Measurements from ENCODE around the gene PTBP1.

DNA sequence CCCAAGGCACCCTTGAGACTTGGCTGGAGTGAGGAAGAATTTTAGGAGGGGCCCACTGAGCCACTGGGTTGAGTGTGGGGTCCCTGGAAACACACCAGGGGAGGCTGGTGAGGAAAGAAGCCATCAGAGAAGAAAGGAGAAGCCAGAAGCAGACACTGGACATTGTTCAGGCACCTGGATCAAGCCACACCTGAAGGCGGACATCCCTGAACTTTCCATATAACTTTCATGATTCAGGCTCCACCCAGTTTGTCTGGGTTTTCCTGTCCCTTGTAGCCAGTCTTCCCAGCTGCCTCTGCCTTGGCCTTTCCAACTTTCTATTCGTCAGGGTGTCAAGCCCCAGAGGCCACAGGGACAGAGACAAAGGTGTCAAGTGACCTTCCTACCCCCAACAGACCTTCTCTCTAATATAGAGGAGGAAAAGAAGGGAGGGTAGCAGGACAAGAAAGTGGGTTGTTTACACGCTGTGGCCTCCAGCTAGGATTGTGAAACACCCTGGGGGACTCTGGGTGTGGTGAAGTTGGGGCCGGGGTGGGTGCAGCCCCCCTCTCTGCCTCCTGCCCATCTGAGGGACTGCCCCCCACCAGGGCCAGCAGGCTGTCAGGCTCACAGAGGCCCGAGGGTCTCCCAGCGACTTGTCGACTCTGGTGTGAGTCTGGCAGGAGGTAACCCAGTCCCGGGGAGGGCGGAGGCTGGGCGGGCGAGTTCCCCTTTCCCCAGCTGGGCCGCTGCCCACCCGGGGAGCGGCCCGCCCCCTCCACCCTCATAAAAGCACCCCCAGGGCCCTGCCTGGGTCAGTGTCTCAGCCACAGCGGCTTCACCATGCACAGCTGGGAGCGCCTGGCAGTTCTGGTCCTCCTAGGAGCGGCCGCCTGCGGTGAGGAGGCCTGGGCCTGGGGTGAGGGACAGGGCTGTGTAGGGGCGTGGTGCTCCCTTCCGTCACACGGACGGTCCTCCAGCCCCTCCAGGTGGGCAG lies 61.9 kb downstream of the PTBP1 start, which contains the start of gene CFD:
- TF ChIP-seq, protein P1, sequence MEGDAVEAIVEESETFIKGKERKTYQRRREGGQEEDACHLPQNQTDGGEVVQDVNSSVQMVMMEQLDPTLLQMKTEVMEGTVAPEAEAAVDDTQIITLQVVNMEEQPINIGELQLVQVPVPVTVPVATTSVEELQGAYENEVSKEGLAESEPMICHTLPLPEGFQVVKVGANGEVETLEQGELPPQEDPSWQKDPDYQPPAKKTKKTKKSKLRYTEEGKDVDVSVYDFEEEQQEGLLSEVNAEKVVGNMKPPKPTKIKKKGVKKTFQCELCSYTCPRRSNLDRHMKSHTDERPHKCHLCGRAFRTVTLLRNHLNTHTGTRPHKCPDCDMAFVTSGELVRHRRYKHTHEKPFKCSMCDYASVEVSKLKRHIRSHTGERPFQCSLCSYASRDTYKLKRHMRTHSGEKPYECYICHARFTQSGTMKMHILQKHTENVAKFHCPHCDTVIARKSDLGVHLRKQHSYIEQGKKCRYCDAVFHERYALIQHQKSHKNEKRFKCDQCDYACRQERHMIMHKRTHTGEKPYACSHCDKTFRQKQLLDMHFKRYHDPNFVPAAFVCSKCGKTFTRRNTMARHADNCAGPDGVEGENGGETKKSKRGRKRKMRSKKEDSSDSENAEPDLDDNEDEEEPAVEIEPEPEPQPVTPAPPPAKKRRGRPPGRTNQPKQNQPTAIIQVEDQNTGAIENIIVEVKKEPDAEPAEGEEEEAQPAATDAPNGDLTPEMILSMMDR (conservative IDR thresholded peaks at IDR 0.05; ENCODE audit: low read depth in 2 of 2), result no peak
- TF ChIP-seq EZH2 (IDR thresholded peaks at IDR 0.05; ENCODE audit: low read depth, unreplicated experiment) (no peak), JUNB (IDR thresholded peaks at IDR 0.05; ENCODE audit: unreplicated experiment) (no peak), POLR2AphosphoS5 (IDR thresholded peaks at IDR 0.05; ENCODE audit: low read depth) (no peak), CREB1 (CRISPR knock-in tag; IDR thresholded peaks at IDR 0.05; ENCODE audit: low read depth) (no peak), EZH2phosphoT487 (IDR thresholded peaks at IDR 0.05; ENCODE audit: unreplicated experiment) (no peak), NANOG (IDR thresholded peaks at IDR 0.05; ENCODE audit: borderline replicate concordance) (no peak), ZNF114 (CRISPR knock-in tag; IDR thresholded peaks at IDR 0.05) (no peak)
- TF ChIP-seq, protein P2, sequence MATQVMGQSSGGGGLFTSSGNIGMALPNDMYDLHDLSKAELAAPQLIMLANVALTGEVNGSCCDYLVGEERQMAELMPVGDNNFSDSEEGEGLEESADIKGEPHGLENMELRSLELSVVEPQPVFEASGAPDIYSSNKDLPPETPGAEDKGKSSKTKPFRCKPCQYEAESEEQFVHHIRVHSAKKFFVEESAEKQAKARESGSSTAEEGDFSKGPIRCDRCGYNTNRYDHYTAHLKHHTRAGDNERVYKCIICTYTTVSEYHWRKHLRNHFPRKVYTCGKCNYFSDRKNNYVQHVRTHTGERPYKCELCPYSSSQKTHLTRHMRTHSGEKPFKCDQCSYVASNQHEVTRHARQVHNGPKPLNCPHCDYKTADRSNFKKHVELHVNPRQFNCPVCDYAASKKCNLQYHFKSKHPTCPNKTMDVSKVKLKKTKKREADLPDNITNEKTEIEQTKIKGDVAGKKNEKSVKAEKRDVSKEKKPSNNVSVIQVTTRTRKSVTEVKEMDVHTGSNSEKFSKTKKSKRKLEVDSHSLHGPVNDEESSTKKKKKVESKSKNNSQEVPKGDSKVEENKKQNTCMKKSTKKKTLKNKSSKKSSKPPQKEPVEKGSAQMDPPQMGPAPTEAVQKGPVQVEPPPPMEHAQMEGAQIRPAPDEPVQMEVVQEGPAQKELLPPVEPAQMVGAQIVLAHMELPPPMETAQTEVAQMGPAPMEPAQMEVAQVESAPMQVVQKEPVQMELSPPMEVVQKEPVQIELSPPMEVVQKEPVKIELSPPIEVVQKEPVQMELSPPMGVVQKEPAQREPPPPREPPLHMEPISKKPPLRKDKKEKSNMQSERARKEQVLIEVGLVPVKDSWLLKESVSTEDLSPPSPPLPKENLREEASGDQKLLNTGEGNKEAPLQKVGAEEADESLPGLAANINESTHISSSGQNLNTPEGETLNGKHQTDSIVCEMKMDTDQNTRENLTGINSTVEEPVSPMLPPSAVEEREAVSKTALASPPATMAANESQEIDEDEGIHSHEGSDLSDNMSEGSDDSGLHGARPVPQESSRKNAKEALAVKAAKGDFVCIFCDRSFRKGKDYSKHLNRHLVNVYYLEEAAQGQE (IDR thresholded peaks at IDR 0.05; ENCODE audit: unreplicated experiment), result no peak
- TF ChIP-seq, protein P3, sequence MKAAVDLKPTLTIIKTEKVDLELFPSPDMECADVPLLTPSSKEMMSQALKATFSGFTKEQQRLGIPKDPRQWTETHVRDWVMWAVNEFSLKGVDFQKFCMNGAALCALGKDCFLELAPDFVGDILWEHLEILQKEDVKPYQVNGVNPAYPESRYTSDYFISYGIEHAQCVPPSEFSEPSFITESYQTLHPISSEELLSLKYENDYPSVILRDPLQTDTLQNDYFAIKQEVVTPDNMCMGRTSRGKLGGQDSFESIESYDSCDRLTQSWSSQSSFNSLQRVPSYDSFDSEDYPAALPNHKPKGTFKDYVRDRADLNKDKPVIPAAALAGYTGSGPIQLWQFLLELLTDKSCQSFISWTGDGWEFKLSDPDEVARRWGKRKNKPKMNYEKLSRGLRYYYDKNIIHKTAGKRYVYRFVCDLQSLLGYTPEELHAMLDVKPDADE (IDR thresholded peaks at IDR 0.05), result no peak
